OCI-LY7 (cell line): ENCODE results near the gene CFAP77.

Experiments used
- EZH2phosphoT487 ChIP-seq: fragments of 200-600 bp; sonication (generic); IDR thresholded peaks from 2 replicates; pipeline ENCODE4 v1.6.1; 2018; ENCODE audit warnings: low read depth, borderline replicate concordance, mild to moderate bottlenecking, mixed run types, antibody characterized with exemption, low read length, moderate library complexity, mixed read lengths
- TF ChIP-seq, protein P1 (sequence below): fragments of 200-600 bp; sonication (generic); conservative IDR thresholded peaks from 2 replicates; pipeline ENCODE4 v1.5.1; 2014; ENCODE audit warnings: mild to moderate bottlenecking, antibody characterized with exemption, low read length, moderate library complexity, mixed read lengths

DNA sequence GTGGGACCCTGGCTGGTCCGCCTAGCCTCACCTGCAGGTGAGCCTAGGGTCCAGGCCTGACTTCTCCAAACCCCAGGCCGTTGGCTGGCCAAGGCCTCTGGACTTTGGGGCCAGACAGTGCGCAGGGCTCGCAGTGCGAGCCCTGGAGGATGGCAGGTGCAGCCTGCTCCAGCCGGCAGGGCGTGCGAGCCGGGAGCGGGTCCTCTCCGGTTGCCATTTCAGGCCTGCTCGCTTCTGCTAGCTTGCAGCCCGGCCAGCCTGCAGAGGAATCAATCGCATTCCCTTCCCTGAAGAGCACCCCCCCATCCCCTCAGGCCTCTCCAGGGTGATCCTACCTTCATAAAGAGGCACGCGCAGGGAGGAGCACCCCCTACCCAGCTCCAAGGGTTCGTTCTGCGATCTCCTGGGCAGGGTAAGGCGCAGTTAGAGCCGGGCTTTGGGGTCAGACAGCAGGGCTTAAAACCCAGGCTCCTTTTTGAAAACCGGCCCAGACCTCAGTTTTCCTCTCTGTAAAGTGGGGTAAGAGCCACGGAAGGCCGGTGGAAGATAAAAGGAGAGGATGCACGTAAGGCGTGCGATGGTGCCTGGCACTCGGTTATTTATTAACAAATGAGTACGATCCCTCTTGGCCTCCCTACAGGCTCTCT lies 178.6 kb downstream of the CFAP77 start:
- TF ChIP-seq, protein P1, sequence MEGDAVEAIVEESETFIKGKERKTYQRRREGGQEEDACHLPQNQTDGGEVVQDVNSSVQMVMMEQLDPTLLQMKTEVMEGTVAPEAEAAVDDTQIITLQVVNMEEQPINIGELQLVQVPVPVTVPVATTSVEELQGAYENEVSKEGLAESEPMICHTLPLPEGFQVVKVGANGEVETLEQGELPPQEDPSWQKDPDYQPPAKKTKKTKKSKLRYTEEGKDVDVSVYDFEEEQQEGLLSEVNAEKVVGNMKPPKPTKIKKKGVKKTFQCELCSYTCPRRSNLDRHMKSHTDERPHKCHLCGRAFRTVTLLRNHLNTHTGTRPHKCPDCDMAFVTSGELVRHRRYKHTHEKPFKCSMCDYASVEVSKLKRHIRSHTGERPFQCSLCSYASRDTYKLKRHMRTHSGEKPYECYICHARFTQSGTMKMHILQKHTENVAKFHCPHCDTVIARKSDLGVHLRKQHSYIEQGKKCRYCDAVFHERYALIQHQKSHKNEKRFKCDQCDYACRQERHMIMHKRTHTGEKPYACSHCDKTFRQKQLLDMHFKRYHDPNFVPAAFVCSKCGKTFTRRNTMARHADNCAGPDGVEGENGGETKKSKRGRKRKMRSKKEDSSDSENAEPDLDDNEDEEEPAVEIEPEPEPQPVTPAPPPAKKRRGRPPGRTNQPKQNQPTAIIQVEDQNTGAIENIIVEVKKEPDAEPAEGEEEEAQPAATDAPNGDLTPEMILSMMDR = no peak
- no peak for TF ChIP-seq EZH2phosphoT487
